HG02678 (cell line): ENCODE measurements around the gene CCDC121.
"Not testable (repeated sequence)": the region's sequence is repeated elsewhere in the genome, so short reads cannot be mapped to it uniquely, and the experiment has no call there.

Experiments used
- ATAC-seq: cut with Tn5 transposase; IDR thresholded peaks from one replicate; pipeline ENCODE4 v1.9.1; 2021; ENCODE audit warnings: mild to moderate bottlenecking, moderate library complexity; ENCODE audit not compliant: unreplicated experiment

CCDC121 gene

GRCh38 chr2:27638037-27638637 lies 9.3 kb upstream of the CCDC121 start:
- no peak for ATAC-seq

- no peak for ATAC-seq
Observed at GRCh38 chr2:27636766-27637165, 8.0 kb upstream of the CCDC121 start.

GRCh38 chr2:27634291-27634690 lies 5.5 kb upstream of the CCDC121 start:
- no peak for ATAC-seq

GRCh38 chr2:27630257-27630656 lies 1.4 kb upstream of the CCDC121 start:
- ATAC-seq: not testable (repeated sequence)

GRCh38 chr2:27627963-27628766 lies 647 bp downstream of the CCDC121 start:
- ATAC-seq: peak; percentile 12

- not testable (repeated sequence) for ATAC-seq
Observed at GRCh38 chr2:27626921-27627320, 1.9 kb downstream of the CCDC121 start.

GRCh38 chr2:27626323-27626722 lies 2.5 kb downstream of the CCDC121 start:
- not testable (repeated sequence) for ATAC-seq

GRCh38 chr2:27624943-27625342 lies 3.9 kb downstream of the CCDC121 start:
- ATAC-seq: no peak

- no peak for ATAC-seq
Observed at GRCh38 chr2:27622921-27623384, 5.9 kb downstream of the CCDC121 start.

GRCh38 chr2:27621524-27621923 lies 7.3 kb downstream of the CCDC121 start:
- no peak for ATAC-seq

- ATAC-seq: no peak
Observed at GRCh38 chr2:27615316-27615715, 13.5 kb downstream of the CCDC121 start.

GRCh38 chr2:27613985-27614384 lies 14.8 kb downstream of the CCDC121 start:
- no peak for ATAC-seq

GRCh38 chr2:27606611-27607010 lies 22.2 kb downstream of the CCDC121 start:
- ATAC-seq: no peak

- ATAC-seq: no peak
Observed at GRCh38 chr2:27596627-27597026, 32.2 kb downstream of the CCDC121 start.

GRCh38 chr2:27595412-27595811 lies 33.4 kb downstream of the CCDC121 start:
- not testable (repeated sequence) for ATAC-seq

- not testable (repeated sequence) for ATAC-seq
Observed at GRCh38 chr2:27594020-27594703, 34.6 kb downstream of the CCDC121 start.

- ATAC-seq: no peak
Observed at GRCh38 chr2:27593240-27593639, 35.6 kb downstream of the CCDC121 start.

- ATAC-seq: no peak
Observed at GRCh38 chr2:27591745-27592144, 37.1 kb downstream of the CCDC121 start.

GRCh38 chr2:27588308-27588707 lies 40.5 kb downstream of the CCDC121 start:
- ATAC-seq: no peak

GRCh38 chr2:27587025-27587424 lies 41.8 kb downstream of the CCDC121 start:
- ATAC-seq: no peak

- ATAC-seq: no peak
Observed at GRCh38 chr2:27584597-27584996, 44.2 kb downstream of the CCDC121 start.
